Measurements from ENCODE around the gene HS3ST4. TPM values are rescaled to one million over a fixed set of nuclear protein-coding genes. Genes with fewer than 3 reads are reported as not detected.

HS3ST4 gene
- total RNA-seq, 2 donors from 2014 or later, result not detected

DNA sequence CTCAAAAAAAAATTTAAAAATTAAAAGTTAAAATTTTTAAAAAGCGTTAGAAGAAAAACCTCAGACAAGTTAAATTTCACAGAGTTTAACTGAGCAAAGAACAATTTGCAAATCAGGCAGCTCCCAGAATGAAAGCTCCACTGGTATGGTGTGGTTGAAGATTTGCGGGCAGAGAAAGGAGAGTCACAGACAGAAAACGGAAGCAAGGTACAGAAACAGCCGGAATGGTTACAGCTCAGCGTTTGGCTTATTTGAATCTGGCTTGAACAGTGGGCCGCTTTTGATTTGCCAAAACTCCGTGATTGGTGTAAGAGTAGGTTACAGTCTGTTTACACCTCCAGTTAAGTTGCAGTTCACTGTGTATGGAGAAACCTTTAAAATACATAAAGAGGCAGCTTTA is 297.1 kb downstream of the HS3ST4 start:
- no peaks in the 10 kb centered on the region for H3K36me3 ChIP-seq
- H3K27ac ChIP-seq, result no peak overlapping the region
- no peak for ATAC-seq (ENCODE audit: insufficient number of reproducible peaks, low FRiP score, low read depth)
- H3K27me3 ChIP-seq (replicated peaks; ENCODE audit: insufficient read depth), result no peaks in the 10 kb centered on the region
- H3K9me3 ChIP-seq, result no peaks in the 10 kb centered on the region
- TF ChIP-seq, protein P1, sequence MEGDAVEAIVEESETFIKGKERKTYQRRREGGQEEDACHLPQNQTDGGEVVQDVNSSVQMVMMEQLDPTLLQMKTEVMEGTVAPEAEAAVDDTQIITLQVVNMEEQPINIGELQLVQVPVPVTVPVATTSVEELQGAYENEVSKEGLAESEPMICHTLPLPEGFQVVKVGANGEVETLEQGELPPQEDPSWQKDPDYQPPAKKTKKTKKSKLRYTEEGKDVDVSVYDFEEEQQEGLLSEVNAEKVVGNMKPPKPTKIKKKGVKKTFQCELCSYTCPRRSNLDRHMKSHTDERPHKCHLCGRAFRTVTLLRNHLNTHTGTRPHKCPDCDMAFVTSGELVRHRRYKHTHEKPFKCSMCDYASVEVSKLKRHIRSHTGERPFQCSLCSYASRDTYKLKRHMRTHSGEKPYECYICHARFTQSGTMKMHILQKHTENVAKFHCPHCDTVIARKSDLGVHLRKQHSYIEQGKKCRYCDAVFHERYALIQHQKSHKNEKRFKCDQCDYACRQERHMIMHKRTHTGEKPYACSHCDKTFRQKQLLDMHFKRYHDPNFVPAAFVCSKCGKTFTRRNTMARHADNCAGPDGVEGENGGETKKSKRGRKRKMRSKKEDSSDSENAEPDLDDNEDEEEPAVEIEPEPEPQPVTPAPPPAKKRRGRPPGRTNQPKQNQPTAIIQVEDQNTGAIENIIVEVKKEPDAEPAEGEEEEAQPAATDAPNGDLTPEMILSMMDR (IDR thresholded peaks at IDR 0.05), result no peak
- no peak for DNase-seq (ENCODE audit: low spot score)
- no peak overlapping the region for H3K4me3 ChIP-seq
- no peaks in the 10 kb centered on the region for H3K4me1 ChIP-seq (ENCODE audit: control insufficient read depth in 1 of 2, low read depth in 2 of 2)

DNA sequence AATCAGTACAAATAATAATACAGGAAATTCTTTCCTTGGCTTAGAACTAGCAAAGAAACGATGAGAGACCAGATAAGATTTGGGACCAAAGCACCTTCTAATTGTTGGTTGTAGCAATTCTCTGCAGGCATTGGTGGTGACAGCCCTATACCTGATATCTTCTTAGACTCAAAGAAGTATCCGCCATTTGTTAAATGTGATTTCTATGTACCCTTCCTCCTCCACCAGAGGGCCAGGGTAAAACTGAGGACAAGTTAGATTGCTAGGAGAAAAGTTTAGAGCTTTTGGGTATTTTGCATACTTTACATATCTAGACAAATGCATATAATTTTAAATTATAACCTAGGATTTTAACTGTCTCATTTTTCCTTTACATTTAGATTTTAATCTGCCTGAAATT is 304.3 kb downstream of the HS3ST4 start:
- H3K27me3 ChIP-seq (replicated peaks; ENCODE audit: insufficient read depth), result no peaks in the 10 kb centered on the region
- no peaks in the 10 kb centered on the region for H3K4me1 ChIP-seq (ENCODE audit: control insufficient read depth in 1 of 2, low read depth in 2 of 2)
- H3K27ac ChIP-seq, result no peak overlapping the region
- no peaks in the 10 kb centered on the region for H3K9me3 ChIP-seq
- ATAC-seq (ENCODE audit: insufficient number of reproducible peaks, low FRiP score, low read depth) (no peak), DNase-seq (ENCODE audit: low spot score) (no peak)
- TF ChIP-seq, protein P1 (IDR thresholded peaks at IDR 0.05), result no peak
- no peaks in the 10 kb centered on the region for H3K36me3 ChIP-seq
- H3K4me3 ChIP-seq, result no peak overlapping the region

DNA sequence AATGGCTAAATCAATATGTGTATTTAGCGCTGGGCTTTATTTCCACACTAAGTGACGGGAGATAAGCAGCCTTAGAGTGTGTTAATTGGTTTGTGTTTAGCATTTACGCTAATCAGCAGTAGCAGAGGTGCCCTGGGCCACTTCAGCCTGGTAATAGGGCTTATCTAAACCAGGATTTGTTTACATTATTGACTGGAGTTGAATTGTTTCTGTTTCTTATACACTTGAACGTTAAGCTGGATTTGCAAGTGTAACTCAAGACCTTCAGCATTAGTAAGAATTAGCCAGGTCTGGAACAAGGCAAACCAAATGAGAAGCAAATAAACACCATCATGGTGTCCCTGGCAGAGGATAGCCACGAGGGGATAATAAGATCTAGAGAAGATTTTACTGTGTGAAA is 313.6 kb downstream of the HS3ST4 start:
- TF ChIP-seq, protein P1 (IDR thresholded peaks at IDR 0.05), result no peak
- peaks cover 4% of the 10 kb centered on the region for H3K9me3 ChIP-seq
- ATAC-seq (ENCODE audit: insufficient number of reproducible peaks, low FRiP score, low read depth), result no peak
- no peak for DNase-seq (ENCODE audit: low spot score)
- H3K36me3 ChIP-seq, result no peaks in the 10 kb centered on the region
- no peak overlapping the region for H3K4me3 ChIP-seq
- H3K27me3 ChIP-seq (replicated peaks; ENCODE audit: insufficient read depth), result no peaks in the 10 kb centered on the region
- H3K27ac ChIP-seq, result no peak overlapping the region
- H3K4me1 ChIP-seq (ENCODE audit: control insufficient read depth in 1 of 2, low read depth in 2 of 2), result no peaks in the 10 kb centered on the region

DNA sequence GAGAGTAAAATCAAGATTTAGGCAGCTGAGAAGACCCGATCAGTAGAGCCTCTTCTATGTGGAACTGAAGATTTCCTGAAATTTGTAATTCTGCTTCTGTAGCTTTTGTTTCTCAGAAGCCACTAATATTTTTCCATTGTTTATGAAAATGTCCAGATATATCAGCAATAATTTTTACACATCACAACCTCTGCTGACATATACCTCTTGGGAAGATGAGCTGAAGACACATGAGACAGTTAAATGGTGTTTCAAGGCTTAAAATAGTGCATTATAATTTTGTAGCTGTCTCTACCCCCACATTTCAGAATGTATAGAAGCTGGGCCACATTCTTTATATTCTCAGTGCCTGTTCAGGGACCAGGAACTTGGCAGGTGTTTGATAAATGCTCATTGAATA is 320.6 kb downstream of the HS3ST4 start:
- TF ChIP-seq, protein P1 (IDR thresholded peaks at IDR 0.05), result no peak
- ATAC-seq (ENCODE audit: insufficient number of reproducible peaks, low FRiP score, low read depth), result no peak

DNA sequence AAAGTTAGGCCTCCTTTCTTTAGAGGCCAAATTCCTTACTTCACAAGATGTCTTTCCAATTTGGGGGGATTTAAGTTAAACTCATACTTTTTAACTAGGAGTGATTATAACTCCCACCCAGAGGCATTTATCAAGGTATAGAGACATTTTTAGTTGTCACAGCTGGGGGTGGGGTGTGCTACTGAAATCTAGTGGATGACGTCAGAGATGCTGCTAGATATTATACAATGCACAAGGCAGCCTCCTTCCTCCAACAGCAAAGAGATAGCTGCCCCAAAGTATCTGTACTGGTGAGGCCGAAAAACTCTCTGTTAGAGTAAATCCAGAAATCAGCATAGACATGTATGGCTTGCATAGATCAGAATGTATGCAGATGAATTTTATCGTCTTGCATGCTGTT is 324.0 kb downstream of the HS3ST4 start:
- no peak overlapping the region for H3K27ac ChIP-seq
- no peaks in the 10 kb centered on the region for H3K27me3 ChIP-seq (replicated peaks; ENCODE audit: insufficient read depth)
- TF ChIP-seq, protein P1 (IDR thresholded peaks at IDR 0.05), result no peak
- no peak overlapping the region for H3K4me3 ChIP-seq
- DNase-seq (ENCODE audit: low spot score) (no peak), ATAC-seq (ENCODE audit: insufficient number of reproducible peaks, low FRiP score, low read depth) (no peak)
- no peaks in the 10 kb centered on the region for H3K9me3 ChIP-seq
- no peaks in the 10 kb centered on the region for H3K36me3 ChIP-seq
- no peaks in the 10 kb centered on the region for H3K4me1 ChIP-seq (ENCODE audit: control insufficient read depth in 1 of 2, low read depth in 2 of 2)

More for the DNA sequence above, 320.6 kb downstream of the HS3ST4 start:
- no peaks in the 10 kb centered on the region for H3K4me1 ChIP-seq (ENCODE audit: control insufficient read depth in 1 of 2, low read depth in 2 of 2)
- no peak overlapping the region for H3K27ac ChIP-seq
- H3K27me3 ChIP-seq (replicated peaks; ENCODE audit: insufficient read depth), result no peaks in the 10 kb centered on the region
- no peaks in the 10 kb centered on the region for H3K9me3 ChIP-seq
- H3K36me3 ChIP-seq, result no peaks in the 10 kb centered on the region
- no peak for DNase-seq (ENCODE audit: low spot score)
- H3K4me3 ChIP-seq, result no peak overlapping the region

All from thoracic aorta (tissue), 2 donors.